ENCODE results near the gene WFIKKN1.

WFIKKN1 gene

DNA sequence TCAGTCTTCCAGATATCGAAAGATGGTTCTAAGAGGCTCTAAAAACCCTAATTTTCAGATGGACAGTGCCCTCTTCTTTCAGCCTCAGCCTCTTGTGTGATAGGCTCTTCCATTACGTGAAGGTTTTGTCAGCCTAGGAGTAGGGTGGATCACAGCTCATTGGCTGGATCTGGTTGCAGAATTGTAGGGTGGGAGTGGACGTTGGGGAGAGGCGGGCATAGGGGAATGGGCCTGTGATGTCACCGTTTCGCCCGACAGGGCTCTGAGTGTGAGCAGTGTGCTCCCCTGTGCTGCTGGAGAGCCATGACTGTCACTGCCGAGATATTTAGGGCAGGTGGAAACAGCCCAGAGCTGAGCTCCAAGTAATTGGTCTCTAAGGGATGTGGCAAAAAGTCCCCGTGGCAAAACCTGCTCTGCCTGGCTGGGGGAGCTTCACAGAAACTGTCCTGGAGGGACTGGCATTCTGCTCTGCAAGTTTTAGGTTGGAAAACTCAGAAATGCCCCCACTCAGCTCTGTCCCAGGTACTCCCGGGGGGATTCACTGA is 6.2 kb upstream of the WFIKKN1 start:
- TF ChIP-seq GATA1 (IDR thresholded peaks at IDR 0.05; ENCODE audit: low read depth, low read length) (no peak), POLR2A (IDR thresholded peaks at IDR 0.05; ENCODE audit: low read length) (no peak)
- no peak for DNase-seq

DNA sequence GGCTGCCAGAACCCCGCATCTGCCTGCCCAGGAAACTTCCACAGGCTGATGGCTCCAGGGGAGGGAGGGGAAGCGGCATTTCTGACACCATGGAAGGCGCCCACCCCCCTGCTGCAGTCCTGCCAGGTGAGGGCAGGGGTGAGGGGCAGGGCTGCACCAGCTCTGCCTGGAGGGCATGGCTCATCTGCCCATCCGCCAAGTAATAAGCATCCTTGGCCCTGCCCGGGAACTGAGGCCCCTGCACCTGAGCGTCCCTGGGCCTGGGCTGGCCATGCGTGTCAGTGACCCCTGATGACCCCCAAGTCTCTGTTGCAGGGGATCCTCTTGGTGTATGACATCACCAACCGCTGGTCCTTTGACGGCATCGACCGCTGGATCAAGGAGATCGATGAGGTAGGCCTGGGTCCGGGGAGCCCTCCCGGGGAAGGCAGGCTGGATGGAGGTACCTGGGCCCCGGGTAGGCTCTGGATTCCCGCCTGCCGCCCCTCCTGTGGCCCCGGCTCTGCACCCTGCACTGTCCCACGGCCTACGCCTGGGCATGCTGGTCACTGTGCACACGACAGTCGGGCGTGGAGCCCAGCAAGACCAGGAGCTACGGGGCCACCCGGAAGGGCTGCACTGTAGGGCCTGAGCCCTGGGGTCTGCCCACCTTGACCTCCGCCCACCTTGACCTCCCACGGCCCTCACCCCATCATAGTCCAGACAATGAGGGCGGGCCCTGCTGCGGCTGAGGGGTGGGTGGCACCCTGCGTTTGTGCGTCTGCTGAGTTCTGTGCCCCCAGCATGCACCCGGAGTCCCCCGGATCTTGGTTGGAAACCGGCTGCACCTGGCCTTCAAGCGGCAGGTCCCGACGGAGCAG is 5.4 kb upstream of the WFIKKN1 start:
- TF ChIP-seq POLR2A (IDR thresholded peaks at IDR 0.05; ENCODE audit: low read length) = no peak
- DNase-seq = no peak

DNA sequence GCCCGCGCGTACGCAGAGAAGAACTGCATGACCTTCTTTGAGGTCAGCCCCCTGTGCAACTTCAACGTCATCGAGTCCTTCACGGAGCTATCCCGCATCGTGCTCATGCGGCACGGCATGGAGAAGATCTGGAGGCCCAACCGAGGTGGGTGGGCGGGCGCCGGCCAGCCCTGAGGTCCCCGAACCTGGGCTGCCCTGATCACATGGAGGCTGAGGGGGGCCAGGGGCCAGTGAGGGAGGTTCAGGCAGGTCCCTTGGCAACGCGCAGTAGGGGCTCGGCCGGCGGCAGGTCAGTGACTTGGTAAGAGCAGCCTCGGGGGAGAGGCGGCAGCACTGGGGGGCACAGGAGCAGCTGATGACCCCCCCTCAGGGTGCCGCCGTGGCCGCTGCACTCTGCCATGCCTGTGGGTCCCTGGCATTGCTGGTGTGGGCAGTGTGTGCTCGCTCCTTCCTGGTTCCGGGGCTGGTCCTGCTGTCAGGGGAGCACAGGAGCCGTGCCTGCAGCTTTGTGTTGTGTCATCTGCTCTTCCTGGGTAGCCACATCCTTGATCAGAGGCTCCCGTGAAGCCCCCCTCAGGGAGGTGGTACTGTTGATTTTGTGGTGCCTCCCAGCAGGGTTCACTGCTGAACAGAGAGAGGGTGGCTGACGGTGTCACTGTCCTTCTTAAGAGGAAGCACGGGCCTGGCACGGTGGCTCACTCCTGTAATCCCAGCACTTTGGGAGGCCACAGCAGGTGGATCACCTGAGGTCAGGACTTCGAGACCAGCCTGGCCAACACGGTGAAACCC is 4.6 kb upstream of the WFIKKN1 start:
- TF ChIP-seq GATA1 (IDR thresholded peaks at IDR 0.05; ENCODE audit: low read depth, low read length) (no peak), POLR2A (IDR thresholded peaks at IDR 0.05; ENCODE audit: low read length) (no peak)
- DNase-seq = no peak

DNA sequence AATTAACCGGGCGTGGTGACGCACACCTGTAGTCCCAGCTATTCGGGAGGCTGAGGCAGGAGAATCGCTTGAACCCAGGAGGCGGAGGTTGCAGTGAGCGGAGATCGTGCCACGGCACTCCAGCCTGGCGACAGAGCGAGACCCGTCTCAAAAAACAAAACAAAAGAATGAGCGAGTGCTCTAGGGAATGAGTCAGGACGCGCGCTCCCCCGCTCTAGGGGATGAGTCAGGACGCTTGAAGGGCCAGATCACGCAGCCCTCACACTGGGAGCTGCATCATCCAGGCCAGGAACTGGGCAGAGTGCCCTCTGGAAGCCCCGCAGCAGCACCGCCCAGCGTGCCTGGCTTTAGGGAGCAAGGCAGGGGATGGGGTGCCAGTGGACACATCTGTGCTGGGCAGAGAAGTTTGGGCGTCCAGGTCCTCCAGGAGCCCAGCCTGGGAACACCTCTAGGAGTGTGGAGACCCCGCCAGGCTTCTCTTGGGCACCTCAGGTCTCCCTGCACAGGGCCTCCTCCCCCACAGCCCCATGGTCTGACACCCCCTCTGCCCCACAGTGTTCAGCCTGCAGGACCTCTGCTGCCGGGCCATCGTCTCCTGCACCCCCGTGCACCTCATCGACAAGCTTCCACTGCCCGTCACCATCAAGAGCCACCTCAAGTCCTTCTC is 3.9 kb upstream of the WFIKKN1 start:
- DNase-seq = no peak

DNA sequence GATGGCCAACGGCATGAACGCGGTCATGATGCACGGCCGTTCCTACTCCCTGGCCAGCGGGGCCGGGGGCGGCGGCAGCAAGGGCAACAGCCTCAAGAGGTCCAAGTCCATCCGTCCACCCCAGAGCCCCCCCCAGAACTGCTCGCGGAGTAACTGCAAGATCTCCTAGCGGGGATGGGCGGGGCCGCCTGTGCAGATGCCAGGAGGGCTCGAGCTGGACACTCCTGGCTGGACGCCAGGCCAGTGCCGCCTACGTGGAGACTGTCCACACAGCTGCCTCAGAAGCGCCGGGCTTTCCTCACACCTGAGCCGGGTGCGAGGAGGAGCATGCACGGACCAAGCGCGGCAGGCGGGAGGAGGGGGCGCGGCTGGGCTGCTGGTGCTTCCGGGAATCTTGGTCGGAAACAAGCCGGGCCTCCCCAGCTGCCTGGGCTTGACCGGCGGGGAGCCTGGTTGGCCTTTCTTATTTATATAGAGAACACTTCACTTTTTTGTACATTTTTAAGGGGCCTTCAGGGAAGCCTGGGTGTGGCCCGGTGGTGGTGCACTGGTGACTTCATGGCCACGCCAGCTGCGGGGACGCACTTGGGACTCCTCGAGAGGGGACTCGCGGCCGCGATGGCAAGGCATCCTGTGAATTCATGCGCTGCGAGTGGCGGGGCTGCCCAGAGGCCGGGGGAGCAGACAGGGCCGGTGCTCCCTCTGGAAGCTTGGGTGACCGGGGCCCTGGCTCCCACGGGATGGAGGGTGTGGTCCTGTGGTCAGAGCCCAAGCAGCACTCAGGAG is 3.1 kb upstream of the WFIKKN1 start:
- TF ChIP-seq POLR2A (IDR thresholded peaks at IDR 0.05; ENCODE audit: low read length) (no peak), GATA1 (IDR thresholded peaks at IDR 0.05; ENCODE audit: low read depth, low read length) (no peak)
- peak in 1 of 2 experiments; percentile 62 for DNase-seq

More for the DNA sequence above, 3.9 kb upstream of the WFIKKN1 start:
- TF ChIP-seq POLR2A (IDR thresholded peaks at IDR 0.05; ENCODE audit: low read length) (no peak), GATA1 (IDR thresholded peaks at IDR 0.05; ENCODE audit: low read depth, low read length) (no peak)

DNA sequence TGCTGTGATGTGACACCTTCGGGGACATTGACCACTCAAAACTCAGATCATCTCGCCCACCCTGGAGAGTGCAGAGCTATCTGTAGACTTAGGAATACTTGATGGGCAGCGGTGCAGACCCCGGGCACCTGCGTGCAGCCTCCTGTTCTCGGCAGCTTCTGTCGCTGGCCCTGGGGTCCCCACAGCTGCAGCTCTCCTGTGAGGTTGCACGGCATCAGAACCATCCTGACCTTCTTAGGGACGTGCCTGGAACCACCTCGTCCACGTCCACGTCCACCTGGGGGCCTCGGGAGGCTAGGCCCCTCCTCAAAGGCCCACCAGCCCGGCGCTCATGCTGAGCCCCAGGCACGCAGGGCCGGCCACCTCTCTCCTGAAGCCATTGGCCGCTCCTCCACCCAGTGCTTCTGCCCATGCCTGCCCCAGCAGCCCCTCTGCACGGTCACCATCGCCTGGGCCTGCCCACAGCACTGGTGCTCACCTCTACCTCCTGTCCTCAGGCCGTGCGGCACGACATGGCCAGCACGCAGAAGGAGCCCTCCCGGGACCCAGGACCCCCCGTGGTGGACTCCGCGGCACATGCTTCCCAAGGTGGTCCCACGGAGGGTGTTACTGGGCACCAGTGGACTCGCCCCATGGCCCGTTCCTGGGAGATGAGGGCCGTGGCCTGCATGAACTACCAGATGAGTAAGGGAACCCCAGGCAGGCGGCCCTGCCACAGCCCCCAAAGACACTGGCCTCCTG is 2.3 kb upstream of the WFIKKN1 start:
- DNase-seq = no peak
- TF ChIP-seq GATA1 (IDR thresholded peaks at IDR 0.05; ENCODE audit: low read depth, low read length) = no peak
- TF ChIP-seq POLR2A (IDR thresholded peaks at IDR 0.05; ENCODE audit: low read length) = no peak

DNA sequence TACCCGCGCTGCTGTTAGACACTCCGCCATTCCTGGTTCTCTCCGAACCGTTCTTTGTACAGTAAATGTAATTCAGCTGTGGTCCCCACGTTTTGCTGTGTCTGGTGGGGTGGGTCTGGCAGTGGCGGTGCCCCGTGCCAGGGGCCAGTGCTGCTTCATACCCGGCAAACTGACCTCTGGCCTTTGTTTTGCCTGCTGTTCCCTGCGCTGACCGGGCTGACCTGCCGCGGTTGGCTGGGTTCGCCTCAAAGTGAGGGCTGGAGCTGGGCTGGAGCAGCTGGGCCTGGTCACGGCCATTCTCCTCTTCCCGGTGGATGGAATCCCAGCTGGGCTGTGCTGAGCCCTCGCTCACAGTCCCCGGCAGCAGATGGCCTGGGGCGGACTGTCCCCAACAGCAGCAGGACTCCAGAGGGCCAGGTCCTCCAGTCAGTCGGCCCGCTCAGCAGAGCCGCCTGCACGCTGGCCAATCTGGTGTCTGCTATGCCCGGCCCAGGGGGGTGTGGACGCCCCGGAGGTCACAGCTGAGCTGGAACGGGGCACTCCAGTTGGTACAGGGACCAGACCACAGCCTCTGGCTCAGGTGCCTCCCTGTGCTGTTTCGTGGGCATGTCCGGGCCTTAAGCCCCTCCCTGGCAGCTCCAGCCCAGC is 1.5 kb upstream of the WFIKKN1 start:
- TF ChIP-seq GATA1 (IDR thresholded peaks at IDR 0.05; ENCODE audit: low read depth, low read length) (no peak), POLR2A (IDR thresholded peaks at IDR 0.05; ENCODE audit: low read length) (no peak)
- DNase-seq = no peak

DNA sequence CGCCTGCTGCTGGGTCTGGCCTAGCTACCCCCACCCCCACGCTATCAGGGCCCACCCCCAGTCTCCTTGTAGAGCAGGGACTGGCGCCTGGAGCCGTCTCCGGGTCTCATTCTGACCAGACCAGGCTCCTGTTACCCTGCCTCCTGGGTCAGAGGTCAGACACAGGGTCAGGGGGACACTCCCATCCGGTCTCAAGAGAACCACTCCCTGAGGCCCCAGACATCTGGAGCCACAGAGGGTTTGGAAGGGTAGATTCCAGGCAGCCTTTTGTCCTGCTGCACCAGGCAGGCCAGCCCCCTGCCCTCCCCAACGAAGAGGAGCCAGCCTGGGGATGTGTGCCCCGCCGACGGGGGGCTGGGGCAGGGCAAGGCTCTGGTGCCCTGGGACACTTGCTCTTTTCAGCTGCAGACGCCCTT is 944 bp upstream of the WFIKKN1 start:
- no peak for DNase-seq
- TF ChIP-seq GATA1 (IDR thresholded peaks at IDR 0.05; ENCODE audit: low read depth, low read length) = no peak
- TF ChIP-seq POLR2A (IDR thresholded peaks at IDR 0.05; ENCODE audit: low read length) = no peak

DNA sequence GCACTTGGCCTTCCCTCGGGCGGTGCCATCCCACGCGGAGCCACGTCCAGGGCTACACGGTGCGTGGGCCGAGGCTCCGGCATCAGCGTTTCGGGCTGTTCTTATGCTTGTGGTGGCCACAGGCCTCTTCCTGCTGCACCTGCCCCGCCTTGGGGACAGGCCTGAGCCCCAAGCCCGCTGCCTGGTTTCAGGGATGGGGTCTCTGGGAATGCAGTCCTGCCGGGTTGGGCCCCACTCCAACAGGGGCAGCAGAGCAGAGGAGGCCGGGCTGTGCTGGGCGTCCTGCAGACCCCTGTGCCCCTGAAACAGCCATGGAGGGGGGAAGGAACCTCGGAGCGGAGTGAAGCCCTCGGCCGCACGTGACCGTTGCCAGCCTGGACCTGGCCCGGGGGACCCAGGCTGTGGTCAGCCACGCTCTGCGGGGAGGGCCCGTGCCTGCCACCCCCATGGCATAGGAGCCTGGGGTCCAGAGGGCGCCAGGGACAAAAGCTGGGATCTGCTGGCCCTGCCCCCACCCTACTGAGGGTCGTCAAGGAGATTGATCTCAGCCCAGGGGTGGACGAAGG is 453 bp upstream of the WFIKKN1 start:
- TF ChIP-seq GATA1 (IDR thresholded peaks at IDR 0.05; ENCODE audit: low read depth, low read length) (no peak), POLR2A (IDR thresholded peaks at IDR 0.05; ENCODE audit: low read length) (no peak)
- no peak for DNase-seq

DNA sequence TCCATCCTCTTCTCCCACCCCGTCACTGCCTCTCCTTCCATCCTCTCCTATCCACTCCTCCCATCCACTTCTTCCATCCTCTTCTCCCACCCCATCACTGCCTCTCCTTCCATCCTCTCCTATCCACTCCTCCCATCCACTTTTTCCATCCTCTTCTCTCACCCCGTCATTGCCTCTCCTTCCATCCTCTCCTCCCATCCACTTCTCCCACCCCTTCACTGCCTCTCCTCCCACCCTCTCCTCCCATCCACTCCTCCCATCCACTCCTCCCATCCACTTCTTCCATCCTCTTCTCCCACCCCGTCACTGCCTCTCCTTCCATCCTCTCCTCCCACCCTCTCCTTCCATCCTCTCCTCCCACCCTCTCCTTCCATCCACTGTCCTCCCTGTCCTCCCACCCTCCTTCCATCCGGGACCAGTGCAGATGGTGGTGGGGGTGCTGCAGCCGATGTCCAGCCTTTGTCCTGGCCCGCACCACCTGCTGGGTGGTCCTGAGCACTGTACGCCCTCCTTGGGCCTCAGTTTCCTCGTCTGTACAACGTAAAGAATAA is 1.1 kb downstream of the WFIKKN1 start:
- TF ChIP-seq GATA1 (IDR thresholded peaks at IDR 0.05; ENCODE audit: low read depth, low read length) = no peak
- TF ChIP-seq POLR2A (IDR thresholded peaks at IDR 0.05; ENCODE audit: low read length) = no peak

DNA sequence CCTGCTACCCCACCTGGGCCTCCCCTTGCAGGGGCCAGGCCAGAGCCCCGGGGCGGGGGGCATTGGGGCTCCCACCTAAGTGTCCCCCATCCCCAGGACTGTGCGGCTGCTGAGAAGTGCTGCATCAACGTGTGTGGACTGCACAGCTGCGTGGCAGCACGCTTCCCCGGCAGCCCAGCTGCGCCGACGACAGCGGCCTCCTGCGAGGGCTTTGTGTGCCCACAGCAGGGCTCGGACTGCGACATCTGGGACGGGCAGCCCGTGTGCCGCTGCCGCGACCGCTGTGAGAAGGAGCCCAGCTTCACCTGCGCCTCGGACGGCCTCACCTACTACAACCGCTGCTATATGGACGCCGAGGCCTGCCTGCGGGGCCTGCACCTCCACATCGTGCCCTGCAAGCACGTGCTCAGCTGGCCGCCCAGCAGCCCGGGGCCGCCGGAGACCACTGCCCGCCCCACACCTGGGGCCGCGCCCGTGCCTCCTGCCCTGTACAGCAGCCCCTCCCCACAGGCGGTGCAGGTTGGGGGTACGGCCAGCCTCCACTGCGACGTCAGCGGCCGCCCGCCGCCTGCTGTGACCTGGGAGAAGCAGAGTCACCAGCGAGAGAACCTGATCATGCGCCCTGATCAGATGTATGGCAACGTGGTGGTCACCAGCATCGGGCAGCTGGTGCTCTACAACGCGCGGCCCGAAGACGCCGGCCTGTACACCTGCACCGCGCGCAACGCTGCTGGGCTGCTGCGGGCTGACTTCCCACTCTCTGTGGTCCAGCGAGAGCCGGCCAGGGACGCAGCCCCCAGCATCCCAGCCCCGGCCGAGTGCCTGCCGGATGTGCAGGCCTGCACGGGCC is 1.9 kb downstream of the WFIKKN1 start:
- TF ChIP-seq GATA1 (IDR thresholded peaks at IDR 0.05; ENCODE audit: low read depth, low read length) (no peak), POLR2A (IDR thresholded peaks at IDR 0.05; ENCODE audit: low read length) (no peak)
- DNase-seq = no peak

More for the DNA sequence above, 1.1 kb downstream of the WFIKKN1 start:
- DNase-seq = no peak
